Central memory CD8-positive, alpha-beta T cell (primary cell): Measurements from ENCODE around the gene COA3.

ENCODE experiments used
- ATAC-seq: fragments of 150-1000 bp; cut with Tn5 transposase; replicated peaks from 2 replicates; pipeline ENCODE4 v1.10.0; 2022; ENCODE audit warnings: mild to moderate bottlenecking, moderate FRiP score, moderate number of reproducible peaks; ENCODE audit not compliant: poor library complexity, severe bottlenecking; ENCODE audit errors: extremely low read depth
- DNase-seq, 2 donors: peaks; one replicate each; pipeline ENCODE4 v3.0.0; 2021; ENCODE audit warnings: low spot score in 2 of 2
- H3K27ac Mint-ChIP-seq: one replicate; pipeline ENCODE4 v1.8.0; 2022; ENCODE audit warnings: low read depth, mild to moderate bottlenecking, moderate library complexity, mixed read lengths
- H3K27me3 Mint-ChIP-seq: one replicate; pipeline ENCODE4 v1.8.0; 2022; ENCODE audit warnings: mixed read lengths
- H3K36me3 Mint-ChIP-seq: one replicate; pipeline ENCODE4 v1.8.0; 2022; ENCODE audit warnings: mild to moderate bottlenecking, moderate library complexity, mixed read lengths; ENCODE audit not compliant: insufficient read depth
- H3K4me1 Mint-ChIP-seq: one replicate; pipeline ENCODE4 v1.8.0; 2022; ENCODE audit warnings: mixed read lengths
- H3K4me3 Mint-ChIP-seq: one replicate; pipeline ENCODE4 v1.8.0; 2022; ENCODE audit warnings: mild to moderate bottlenecking, moderate library complexity, mixed read lengths
- H3K9me3 Mint-ChIP-seq: one replicate; pipeline ENCODE4 v1.8.0; 2022; ENCODE audit warnings: mixed read lengths

The COA3 gene

DNA sequence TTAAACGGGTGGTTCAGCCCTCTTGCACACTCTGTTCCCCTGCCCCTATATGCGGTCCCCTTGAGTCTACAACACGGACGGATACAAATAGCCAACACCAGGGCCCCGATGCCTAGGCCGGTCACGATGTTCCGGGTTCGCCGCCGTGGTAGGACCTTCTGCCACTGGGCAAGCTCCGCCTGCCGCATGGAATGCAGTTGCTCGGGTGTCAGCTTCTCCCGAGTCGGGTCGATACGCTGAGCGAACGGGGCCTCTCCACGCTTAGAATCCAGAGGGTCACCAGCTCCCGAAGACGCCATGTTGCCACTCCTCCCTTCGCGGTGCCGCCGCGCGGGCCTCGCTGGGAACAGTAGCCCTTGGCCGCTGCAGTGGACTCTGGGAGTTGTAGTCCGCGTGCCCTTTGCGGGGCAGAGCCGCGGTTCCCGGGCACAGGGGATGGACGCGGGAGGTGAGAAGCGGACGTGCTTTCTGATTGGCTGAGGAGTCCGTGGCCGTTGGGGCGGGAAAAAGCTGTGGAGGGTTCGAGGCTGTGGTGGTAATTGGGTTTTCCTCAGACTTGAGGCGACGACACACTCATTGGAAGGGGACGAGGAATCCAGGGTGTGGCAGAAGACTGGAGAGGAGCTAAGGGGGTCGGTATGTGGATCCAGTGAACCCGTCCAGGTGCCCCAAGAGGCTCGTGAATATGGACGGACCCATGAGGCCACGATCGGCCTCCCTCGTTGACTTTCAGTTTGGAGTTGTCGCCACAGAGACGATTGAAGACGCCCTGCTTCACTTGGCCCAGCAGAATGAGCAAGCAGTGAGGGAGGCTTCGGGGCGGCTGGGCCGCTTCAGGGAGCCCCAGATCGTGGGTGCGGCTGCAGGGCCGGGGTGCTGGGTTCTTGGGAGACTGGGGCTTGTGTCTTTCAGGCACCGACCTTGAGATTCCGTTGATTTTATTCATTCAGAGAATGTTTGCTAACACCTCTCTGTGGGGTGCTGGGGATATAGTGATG lies at the start of gene COA3, which contains the start of gene CNTD1:
COA3 (minus strand) TSS at position 322 of the 998 bp plus-strand sequence; CDS start at position 299, 23 bp downstream.
CNTD1 (plus strand) TSS at position 479 of the 998 bp plus-strand sequence; CDS start at position 686, 207 bp downstream.
- Mint-ChIP-seq H3K27me3 (no peaks in the 10 kb centered on the region), H3K4me1 (peaks cover 14% of the 10 kb centered on the region), H3K9me3 (no peaks in the 10 kb centered on the region), H3K4me3 (peak within 1 kb of the TSS; percentile 90), H3K27ac (peak within 1 kb of the TSS; percentile 87), H3K36me3 (peaks cover 13% of the 10 kb centered on the region)
- peak; percentile 49 to 50 for DNase-seq
- peak; percentile 97 for ATAC-seq

DNA sequence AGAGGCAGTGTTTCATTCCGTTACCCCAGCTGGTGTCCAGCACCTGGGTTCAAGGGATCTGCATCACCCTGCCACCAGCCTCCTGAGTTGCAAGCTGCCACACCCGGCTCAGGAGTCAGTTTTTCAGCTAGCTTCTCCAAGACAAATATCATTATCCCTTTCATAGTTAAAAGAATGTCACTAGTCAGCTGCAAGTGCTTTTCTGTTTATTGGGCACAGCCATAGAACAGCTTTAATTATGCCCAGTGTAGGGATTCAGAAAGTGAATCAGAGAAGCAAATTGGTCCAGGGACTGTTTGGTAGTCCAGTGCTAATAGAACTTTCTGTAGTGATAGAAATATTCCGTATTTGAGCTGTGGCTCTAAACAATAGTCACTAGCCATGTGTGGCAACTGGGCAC lies 49.6 kb upstream of the COA3 start:
- H3K4me3 Mint-ChIP-seq: no peak overlapping the region
- H3K9me3 Mint-ChIP-seq: no peaks in the 10 kb centered on the region
- no peak overlapping the region for H3K27ac Mint-ChIP-seq
- H3K4me1 Mint-ChIP-seq: peaks cover 9% of the 10 kb centered on the region
- peaks cover 10% of the 10 kb centered on the region for H3K27me3 Mint-ChIP-seq
- DNase-seq: no peak
- H3K36me3 Mint-ChIP-seq: peaks cover 7% of the 10 kb centered on the region
- ATAC-seq: no peak

DNA sequence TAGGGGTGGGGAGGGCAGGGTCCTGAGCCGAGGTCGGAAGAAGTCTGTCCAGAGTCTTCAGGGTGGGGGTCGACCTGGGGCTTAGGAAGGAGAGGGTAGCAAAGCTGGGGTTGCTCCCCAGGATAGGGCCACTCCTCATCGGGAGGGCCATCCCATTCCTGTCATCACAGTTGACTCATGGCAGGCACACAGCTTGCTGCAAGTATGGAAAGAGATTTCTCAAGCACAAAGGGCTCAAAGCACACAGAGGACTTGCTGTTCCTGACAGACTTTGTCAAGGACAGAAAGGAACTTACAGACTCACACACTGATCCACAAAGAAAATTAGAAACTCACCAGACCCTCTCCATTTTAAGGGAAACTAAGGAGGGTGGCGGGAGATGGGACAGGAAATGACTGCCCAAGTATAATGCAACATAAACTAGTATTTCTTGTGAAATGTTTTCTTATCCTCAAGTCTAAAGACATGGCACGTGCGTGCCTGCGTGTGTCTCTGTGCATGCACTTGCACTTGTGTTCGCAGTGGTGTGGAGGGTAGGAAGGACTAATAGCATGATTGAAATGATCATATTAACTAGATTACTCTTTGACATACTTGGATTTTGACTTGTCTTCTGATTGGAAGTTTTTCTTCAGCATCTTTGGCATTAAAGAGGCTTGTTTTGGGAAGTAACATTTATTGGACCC lies 48.2 kb upstream of the COA3 start:
- Mint-ChIP-seq H3K27me3 (no peaks in the 10 kb centered on the region), H3K4me3 (no peak overlapping the region), H3K27ac (no peak overlapping the region), H3K4me1 (peaks cover 9% of the 10 kb centered on the region), H3K36me3 (peaks cover 15% of the 10 kb centered on the region), H3K9me3 (no peaks in the 10 kb centered on the region)
- no peak for ATAC-seq
- no peak for DNase-seq

DNA sequence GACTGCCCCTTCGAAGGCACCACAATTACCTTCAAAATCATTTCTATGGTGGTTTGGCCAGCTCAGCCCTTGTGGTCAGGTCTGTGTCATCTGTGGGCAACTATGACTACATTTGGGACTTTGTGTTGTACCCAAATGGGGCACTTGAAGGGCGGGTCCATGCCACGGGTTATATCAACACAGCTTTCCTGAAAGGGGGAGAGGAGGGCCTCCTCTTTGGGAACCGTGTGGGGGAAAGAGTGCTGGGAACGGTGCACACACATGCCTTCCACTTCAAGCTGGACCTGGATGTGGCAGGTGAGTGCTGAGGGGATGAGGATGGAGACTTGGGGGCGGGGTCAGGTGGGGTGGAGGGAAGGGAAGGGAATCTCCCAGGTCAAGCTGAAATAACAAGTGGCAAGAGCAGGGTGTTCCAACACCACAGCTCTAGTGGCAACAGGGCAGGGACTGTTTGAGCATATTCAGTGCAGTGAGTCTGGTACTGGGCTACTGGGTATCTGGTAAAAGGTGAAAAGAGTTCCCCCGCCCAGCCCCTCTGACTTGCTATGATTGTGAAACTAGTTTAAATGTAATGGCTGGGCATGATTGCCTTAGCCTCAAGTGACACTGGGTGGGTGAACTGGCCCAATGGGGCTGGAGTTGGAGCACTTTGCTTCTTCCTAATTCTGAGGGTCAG lies 47.6 kb upstream of the COA3 start:
- Mint-ChIP-seq H3K4me3 (no peak overlapping the region), H3K27me3 (no peaks in the 10 kb centered on the region), H3K27ac (no peak overlapping the region), H3K4me1 (peaks cover 9% of the 10 kb centered on the region), H3K36me3 (peaks cover 22% of the 10 kb centered on the region), H3K9me3 (no peaks in the 10 kb centered on the region)
- ATAC-seq: no peak
- no peak for DNase-seq

DNA sequence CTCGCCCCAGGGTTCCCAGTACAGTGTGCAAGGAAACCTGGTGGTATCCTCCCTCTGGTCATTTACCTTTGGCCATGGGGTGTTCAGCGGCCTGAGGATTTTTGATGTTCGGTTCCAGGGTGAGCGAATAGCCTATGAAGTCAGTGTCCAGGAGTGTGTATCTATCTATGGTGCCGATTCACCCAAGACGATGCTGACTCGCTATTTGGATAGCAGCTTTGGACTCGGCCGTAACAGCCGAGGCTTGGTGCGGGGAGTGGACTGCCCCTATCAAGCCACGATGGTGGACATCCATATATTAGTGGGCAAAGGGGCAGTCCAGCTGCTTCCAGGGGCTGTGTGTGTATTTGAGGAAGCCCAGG lies 47.0 kb upstream of the COA3 start:
- no peak for ATAC-seq
- Mint-ChIP-seq H3K4me1 (peaks cover 9% of the 10 kb centered on the region), H3K36me3 (peaks cover 27% of the 10 kb centered on the region), H3K27me3 (no peaks in the 10 kb centered on the region), H3K27ac (no peak overlapping the region), H3K4me3 (no peak overlapping the region), H3K9me3 (no peaks in the 10 kb centered on the region)
- no peak for DNase-seq

- Mint-ChIP-seq H3K4me1 (peaks cover 9% of the 10 kb centered on the region), H3K36me3 (peaks cover 31% of the 10 kb centered on the region), H3K27ac (no peak overlapping the region), H3K9me3 (no peaks in the 10 kb centered on the region), H3K4me3 (no peak overlapping the region), H3K27me3 (no peaks in the 10 kb centered on the region)
- DNase-seq: no peak
- no peak for ATAC-seq
Observed at GRCh38 chr17:42844761-42845555, 46.5 kb upstream of the COA3 start.

- Mint-ChIP-seq H3K4me3 (no peak within 1 kb of the TSS), H3K27ac (peak within 1 kb of the TSS; percentile 19), H3K36me3 (peaks cover 37% of the 10 kb centered on the region), H3K27me3 (no peaks in the 10 kb centered on the region), H3K9me3 (no peaks in the 10 kb centered on the region), H3K4me1 (peaks cover 9% of the 10 kb centered on the region)
- ATAC-seq: no peak
- DNase-seq: no peak
Observed at GRCh38 chr17:42844271-42844670, 45.8 kb upstream of the COA3 start, which contains the start of gene AOC2. TSS of gene AOC2 (plus strand) at chr17:42844580. CDS start at chr17:42844627, 47 bp downstream.

DNA sequence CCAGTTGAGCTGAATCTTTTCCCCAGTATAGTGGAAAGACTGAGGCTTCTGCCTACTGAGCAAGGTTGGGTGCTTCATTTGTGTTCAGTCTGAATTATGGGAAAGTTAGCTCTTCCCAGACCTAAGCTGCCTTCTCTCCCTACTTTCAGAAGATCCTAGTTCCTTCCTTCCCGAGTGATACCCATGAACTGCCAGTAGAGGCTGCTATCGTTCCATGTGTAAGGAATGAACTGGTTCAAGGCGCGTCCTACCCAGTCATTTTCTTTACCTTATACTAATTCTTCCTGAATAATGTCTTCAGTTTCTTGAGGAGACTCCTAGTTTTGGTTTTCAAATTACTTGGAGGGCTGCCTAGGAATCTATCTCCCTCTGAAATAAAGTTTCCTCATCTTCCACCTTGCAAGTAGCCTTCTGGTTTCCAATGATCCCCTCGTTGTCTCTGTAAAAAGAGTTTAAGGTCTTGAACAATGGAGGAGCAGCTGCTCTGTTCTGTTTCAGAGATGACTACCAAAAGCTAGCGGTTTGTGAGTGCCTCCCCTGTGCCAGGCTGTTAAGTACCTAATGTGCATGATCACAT lies 44.9 kb upstream of the COA3 start:
- H3K27ac Mint-ChIP-seq: peak overlapping the region; percentile 19
- H3K36me3 Mint-ChIP-seq: peaks cover 45% of the 10 kb centered on the region
- no peak overlapping the region for H3K4me3 Mint-ChIP-seq
- H3K27me3 Mint-ChIP-seq: no peaks in the 10 kb centered on the region
- no peak for DNase-seq
- no peak for ATAC-seq
- peaks cover 9% of the 10 kb centered on the region for H3K4me1 Mint-ChIP-seq
- H3K9me3 Mint-ChIP-seq: no peaks in the 10 kb centered on the region

DNA sequence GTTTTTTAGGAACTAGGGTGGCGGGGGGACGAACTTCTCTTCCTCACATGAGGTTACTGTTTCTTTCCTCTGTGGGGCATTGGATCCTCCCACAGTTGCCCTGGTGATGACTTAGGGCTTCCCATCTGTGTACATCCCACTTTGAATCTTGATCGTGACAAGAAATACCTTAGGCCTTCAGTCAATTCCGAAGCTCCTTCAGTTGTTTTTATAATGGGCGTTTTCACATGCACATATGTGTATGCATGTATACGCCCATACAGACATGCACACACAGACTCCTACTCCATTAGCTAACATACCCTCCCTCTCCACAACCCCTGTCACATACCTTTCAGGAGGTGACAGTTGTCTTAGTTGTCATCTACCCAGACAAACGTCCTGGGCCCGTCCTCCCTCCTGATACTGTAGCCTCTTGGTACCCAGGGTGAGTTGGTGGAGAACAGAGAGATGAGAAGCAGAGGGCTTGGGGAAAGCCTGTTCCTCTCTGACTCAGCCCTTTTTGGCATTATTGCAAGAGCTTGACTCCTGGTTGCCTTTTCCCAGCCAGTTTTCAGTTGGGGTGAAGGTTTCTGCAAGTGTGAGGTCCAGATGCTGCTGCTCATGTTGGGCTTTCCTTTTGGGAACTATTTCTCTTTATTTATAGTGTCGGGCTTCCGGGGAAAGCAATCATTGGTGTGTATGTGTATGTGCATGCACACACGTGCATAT lies 43.6 kb upstream of the COA3 start:
- Mint-ChIP-seq H3K27me3 (no peaks in the 10 kb centered on the region), H3K36me3 (peaks cover 57% of the 10 kb centered on the region), H3K9me3 (no peaks in the 10 kb centered on the region), H3K4me3 (no peak overlapping the region), H3K4me1 (peaks cover 9% of the 10 kb centered on the region), H3K27ac (no peak overlapping the region)
- DNase-seq: no peak
- ATAC-seq: no peak

DNA sequence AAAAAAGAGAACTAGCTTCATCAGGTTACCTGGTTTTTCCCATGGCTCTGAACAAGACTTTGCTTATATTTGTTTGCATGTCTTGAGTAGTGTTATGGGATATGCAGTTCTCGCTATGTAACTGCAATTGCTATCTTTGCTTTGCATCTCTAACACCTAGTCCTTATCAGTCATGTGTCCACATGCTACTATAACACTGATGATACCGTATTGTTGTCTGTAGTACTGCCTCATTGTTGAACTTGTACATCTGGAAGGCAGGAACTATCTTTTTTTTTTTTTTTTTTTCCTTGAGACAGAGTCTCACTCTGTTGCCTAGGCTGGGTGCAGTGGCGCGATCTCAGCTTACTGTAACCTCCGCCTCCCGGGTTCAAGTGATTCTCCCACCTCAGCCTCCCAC lies 37.2 kb upstream of the COA3 start:
- H3K4me3 Mint-ChIP-seq: no peak overlapping the region

GRCh38 chr17:42833767-42834422 lies 35.4 kb upstream of the COA3 start:
- H3K27me3 Mint-ChIP-seq: no peaks in the 10 kb centered on the region

More for the DNA sequence above, 37.2 kb upstream of the COA3 start:
- H3K9me3 Mint-ChIP-seq: no peaks in the 10 kb centered on the region
- no peak overlapping the region for H3K27ac Mint-ChIP-seq
- peaks cover 27% of the 10 kb centered on the region for H3K4me1 Mint-ChIP-seq
- no peaks in the 10 kb centered on the region for H3K27me3 Mint-ChIP-seq
- ATAC-seq: no peak
- DNase-seq: no peak
- peaks cover 57% of the 10 kb centered on the region for H3K36me3 Mint-ChIP-seq

More at GRCh38 chr17:42833767-42834422, 35.4 kb upstream of the COA3 start:
- peak overlapping the region; percentile 92 for H3K4me3 Mint-ChIP-seq
- peak overlapping the region; percentile 98 for H3K27ac Mint-ChIP-seq
- peaks cover 27% of the 10 kb centered on the region for H3K4me1 Mint-ChIP-seq
- no peak for ATAC-seq
- DNase-seq: no peak
- H3K36me3 Mint-ChIP-seq: peaks cover 40% of the 10 kb centered on the region
- H3K9me3 Mint-ChIP-seq: no peaks in the 10 kb centered on the region
